Left lobe of liver (tissue), 2 donors: ENCODE measurements around the gene H2BK1. TPM values are rescaled to one million over a fixed set of nuclear protein-coding genes. Genes with fewer than 3 reads are reported as not detected.

Experiments used
- ATAC-seq: fragments of 200-7000 bp; cut with Tn5 transposase; one replicate; pipeline ENCODE4 v1.9.1; 2020; ENCODE audit warnings: mild to moderate bottlenecking, moderate library complexity
- DNase-seq: peaks from one replicate; pipeline ENCODE4 v3.0.0-alpha.2; 2020; ENCODE audit warnings: low spot score
- total RNA-seq: library from RNA; stranded (reverse); gene quantifications from one replicate; pipeline ENCODE4 v1.2.1, GENCODE V29; 2021
- donor health status: DM: no; HTN: no; CAD: no; lungs with moderate emphysema.
- donor health status: DM: no; HTN: yes; CAD: no.

H2BK1 gene
- total RNA-seq, 1 donor from 2014 or later, result not detected

DNA sequence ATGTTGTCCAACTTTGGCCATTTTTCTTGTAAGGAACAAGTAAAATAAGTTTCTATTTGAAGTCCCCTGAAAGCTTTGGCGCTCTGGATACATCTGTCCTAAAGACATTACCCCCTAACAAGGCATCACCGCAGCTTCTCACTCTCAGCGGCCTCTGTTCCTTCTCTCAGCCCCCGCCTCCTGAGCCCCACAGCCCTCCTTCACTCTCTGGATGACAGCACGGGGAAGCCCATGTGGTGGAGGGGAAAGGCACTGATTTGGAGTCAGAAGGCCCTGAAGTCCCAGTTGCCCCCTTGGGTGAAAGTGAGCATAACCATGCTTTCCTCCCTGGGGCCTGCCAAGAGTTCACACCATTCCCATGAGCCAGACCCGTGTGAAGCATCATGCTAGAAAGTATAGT, 4.6 kb downstream of the H2BK1 start:
- ATAC-seq (no peak), DNase-seq (no peak)

- no peak for ATAC-seq
Measured at GRCh38 chr7:151204383-151205032, 5.8 kb downstream of the H2BK1 start.

GRCh38 chr7:151202836-151203235, 7.5 kb downstream of the H2BK1 start:
- DNase-seq (no peak), ATAC-seq (no peak)

More at GRCh38 chr7:151204383-151205032, 5.8 kb downstream of the H2BK1 start:
- DNase-seq, result no peak

DNA sequence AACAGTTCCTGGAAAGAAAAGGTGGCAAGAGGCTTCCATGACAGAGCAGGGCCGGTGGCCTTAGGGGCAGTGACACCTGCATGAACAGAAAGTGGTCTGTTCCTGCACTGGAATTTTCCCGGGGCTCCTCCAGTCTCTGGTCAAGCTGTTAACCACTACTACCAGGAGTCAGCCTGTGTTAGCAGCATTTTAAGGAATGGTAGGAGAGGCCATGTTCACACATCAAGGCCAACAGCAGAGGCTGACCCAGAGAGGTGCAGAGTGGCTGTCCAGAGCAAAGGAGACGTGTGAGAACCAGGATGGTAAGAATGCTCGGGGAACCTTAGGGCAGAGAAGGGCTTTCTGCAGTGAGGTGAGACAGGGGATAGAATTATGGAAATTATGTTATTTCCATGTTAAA, 8.5 kb downstream of the H2BK1 start:
- DNase-seq (no peak), ATAC-seq (no peak)

GRCh38 chr7:151201344-151201743, 8.9 kb downstream of the H2BK1 start:
- no peak for ATAC-seq
- no peak for DNase-seq

- DNase-seq, result no peak
- ATAC-seq, result no peak
Measured at GRCh38 chr7:151198945-151199848, 11.1 kb downstream of the H2BK1 start.

DNA sequence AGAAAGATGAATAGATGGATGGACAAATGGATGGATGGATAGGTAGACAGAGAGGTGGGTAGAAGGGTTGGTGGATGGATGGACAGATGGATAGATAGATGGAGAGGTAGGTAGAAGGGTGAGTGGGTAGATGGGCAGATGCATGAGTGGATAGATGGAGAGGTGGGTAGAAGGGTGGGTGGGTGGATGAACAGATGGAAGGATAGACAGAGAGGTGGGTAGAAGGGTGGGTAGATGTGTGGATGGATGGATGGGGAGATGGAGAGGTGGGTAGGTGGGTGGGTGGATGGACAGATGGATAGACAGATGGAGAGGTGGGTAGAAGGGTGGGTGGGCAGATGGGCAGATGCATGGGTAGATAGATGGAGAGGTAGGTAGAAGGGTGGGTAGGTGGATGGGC, 12.4 kb downstream of the H2BK1 start:
- ATAC-seq (no peak), DNase-seq (no peak)

DNA sequence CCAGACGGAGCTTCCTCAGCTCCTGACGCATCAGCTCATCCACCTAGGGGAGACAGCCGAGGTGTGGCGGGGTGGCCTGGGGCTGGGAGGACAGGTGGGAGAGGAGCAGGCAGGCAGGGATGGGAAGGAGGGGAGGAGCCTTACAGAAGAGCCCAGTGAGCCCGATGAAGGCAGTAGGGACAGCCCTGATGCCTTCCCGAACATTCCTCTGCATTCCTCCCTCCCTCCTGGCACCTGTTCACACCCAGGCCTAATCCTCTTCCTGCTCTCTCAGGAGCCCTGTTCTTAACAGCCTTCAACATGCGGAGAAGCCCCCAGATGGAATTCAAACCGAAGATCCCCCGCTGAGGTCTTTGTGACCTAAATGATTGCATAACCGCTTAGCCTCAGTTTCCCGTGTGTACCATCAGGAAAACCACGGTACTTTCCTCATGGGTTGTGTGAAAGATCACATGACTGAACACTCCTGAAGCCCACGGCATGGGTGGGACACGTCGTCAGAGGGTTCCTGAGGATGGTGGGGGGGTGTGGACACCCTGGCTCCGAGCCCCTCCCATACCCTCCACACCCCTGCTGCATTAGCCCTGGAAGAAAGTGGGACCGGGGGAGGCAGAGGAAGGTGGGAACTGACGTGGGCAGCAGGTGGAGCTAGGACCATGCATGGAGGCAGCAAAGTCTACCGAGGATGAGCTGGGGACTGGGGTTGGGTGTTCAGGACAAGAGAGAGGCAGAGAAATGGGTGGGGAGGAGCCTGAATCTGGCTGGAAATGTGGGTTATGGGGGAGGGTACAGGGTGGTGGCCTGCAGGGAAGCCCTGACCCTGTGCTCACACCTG, 14.5 kb downstream of the H2BK1 start:
- ATAC-seq (no peak), DNase-seq (no peak)

GRCh38 chr7:151194188-151194587, 16.1 kb downstream of the H2BK1 start:
- ATAC-seq, result no peak
- no peak for DNase-seq

DNA sequence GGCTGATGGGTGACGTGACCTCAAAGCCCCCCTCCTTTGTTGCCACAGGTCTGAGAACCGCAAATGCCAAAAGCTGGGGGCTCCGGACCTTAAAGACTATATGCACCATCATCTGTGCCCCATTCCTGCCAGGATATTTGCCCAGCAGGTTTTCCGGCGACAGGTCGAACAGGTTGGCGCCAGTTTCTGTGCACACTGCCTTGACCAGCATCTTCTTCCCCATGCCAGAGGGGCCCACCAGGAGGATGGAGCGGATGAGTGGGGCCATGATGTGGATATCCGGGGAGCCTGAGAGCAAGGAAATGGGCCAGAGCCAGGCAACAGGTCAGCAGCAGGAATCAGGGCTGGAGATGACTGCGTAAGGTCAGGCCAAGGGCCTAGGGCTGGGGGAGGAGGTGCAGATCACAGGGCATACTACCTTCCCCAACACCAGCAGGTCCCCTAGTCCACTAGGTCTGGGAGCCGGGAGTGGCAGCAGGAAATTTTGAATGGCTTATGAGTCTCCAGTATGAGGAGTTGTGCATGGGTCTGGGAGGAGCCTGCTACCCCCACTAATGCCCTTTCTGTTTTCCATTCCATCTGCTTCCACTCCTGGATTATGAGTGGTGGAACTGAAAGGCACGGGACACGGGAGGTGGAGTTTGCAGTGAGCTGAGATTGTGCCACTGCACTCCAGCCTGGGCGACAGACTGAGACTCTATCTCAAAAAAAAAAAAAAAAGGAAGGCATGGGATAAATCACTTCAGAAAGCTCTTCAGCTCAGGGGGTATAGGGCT, 16.9 kb downstream of the H2BK1 start:
- no peak for DNase-seq

GRCh38 chr7:151192002-151192539, 18.2 kb downstream of the H2BK1 start:
- ATAC-seq (no peak), DNase-seq (no peak)

More for the DNA sequence above, 16.9 kb downstream of the H2BK1 start:
- no peak for ATAC-seq

DNA sequence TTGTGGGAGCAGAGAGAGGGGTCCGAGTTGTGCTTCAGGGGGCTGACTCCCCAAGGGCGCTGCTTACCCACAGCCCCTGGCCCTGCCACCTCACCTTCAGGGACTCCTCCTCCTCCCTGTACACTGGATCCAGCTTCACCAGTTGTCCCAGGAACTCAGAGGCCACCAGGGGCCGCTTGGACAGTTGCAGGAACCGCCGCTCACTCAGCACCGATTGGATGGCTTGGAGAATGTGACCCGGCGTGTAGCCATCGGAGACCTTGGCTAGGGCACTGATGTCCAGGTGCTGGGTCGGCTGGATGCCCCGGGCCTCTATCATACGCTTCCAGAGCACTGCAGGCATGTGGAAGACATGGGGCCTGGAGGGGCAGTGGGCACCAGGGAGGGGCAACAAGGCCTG, 18.7 kb downstream of the H2BK1 start:
- ATAC-seq (no peak), DNase-seq (no peak)

GRCh38 chr7:151189038-151189437, 21.2 kb downstream of the H2BK1 start:
- ATAC-seq, result no peak
- no peak for DNase-seq

DNA sequence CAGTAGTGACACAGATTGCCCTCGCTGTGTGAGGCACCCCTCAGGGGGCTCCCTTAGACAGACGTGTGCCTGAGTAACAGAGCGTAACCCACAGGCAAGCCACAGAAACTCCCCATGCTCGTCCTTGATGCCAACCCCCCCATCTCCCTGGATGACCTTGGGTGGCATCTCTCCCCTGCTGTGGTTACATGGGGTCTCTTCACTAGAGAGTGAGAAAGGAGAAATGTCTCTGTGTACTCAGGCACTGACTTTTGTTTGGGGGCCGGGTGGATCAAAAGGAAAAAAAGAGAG, 22.1 kb downstream of the H2BK1 start:
- no peak for ATAC-seq
- DNase-seq, result no peak

DNA sequence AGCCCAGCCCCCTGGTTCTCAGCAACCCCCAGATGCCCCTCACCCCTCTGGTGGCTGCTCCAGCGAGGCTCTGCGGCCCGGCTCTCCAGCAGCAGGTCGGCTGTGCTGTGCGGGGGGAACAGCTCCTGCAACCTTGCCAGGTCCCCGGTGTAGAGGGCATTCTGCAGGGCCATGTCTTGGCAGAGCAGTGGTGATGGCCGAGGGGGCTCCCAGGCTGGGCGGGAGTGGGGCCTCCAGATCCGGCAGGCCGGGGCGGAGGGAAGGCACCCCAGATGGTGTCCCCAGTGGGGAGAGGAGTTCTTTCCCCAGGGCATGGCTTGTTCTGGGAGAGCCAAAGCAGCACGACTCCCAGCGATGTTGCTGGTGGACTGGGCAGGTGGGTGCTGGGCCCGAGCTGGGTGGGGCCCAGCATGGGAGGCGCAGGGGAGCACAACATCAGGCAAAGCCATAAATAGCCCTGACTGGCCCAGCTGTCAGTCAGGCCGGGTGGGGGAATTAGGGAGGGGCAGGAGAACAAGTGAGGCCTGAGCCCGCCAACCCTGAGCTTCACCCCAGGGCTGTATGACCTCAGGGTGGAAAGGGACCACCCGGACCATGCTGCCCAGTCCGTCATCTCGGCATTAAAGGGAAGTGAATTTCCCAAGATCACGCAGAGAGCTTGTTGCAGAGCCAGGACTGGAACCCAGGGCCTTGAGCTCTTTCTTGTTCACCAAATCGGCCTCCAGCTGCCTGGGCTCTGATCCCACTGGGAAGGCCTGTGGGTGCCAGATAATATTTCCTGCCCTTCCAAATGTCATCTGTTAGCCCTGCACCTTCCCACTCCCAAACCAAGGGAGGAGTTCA, 22.7 kb downstream of the H2BK1 start:
- no peak for ATAC-seq

GRCh38 chr7:151186640-151187408, 23.5 kb downstream of the H2BK1 start, which contains the start of gene ASB10:
Gene ASB10 (minus strand): TSS chr7:151187250. CDS start chr7:151187130, 120 bp downstream.
- ATAC-seq (no peak), DNase-seq (no peak)

More for the DNA sequence above, 22.7 kb downstream of the H2BK1 start:
- no peak for DNase-seq

DNA sequence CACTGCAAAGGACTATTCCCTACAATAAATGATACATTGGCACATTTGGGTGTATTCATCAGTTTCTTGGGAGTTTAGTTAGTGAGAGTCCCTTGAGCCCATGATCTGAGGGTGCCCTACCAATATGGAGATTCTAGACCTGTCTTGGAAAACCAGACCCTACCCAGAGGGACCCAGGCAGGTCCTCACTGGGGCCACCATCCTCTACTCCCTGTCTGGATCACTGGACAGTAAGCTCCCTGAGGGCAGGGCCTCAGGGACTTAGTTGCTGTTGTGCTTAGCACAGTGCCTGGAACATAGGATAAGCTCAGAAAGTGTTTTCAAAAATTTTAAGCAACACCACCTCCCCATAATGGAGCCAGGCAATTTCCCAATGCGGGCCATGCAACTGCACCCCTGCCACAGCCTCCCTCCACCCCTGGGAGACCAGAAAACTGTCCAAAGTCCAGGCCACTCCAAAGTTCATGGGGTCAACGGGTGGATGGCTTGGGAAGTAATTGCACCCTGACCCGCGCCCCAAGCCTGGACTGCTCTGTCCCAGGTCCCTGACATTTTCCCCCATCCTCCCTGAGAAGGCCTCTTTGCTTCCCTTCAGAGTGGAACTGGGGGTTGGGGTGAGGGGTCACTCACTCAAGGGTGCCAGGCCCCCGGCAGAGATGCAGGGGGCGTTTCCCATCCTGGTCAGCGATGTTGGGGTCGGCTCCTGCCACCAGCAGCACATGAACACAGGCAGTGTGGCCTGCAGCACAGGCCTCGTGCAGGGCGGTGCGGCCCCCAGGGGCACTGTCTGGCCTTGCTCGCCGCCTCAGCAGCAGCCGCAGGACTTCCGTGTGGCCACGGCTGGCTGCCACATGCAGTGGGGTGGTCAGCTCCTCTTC, 24.3 kb downstream of the H2BK1 start:
- no peak for DNase-seq
- no peak for ATAC-seq

GRCh38 chr7:151181011-151181431, 29.3 kb downstream of the H2BK1 start:
- DNase-seq (peak; percentile 35), ATAC-seq (no peak)
